Renal cortical epithelial cell (primary cell): ENCODE results near the gene UNC119. TPM values are rescaled to one million over a fixed set of nuclear protein-coding genes. Genes with fewer than 3 reads are reported as not detected.

ENCODE experiments used
- DNase-seq: peaks from one replicate; pipeline ENCODE4 v3.0.0-alpha.2; 2011; ENCODE audit warnings: low read depth
- total RNA-seq: library from RNA; depleted of rRNA; stranded (reverse); fragments of >200 nt; gene quantifications from 2 replicates; pipeline ENCODE4 v1.2.3, GENCODE V29; 2014

Gene UNC119
- total RNA-seq, 1 donor from 2014 or later: 29.3 TPM

- no peak for DNase-seq
These were observed 20.6 kb upstream of the UNC119 start for GRCh38 chr17:28573040-28573380.

GRCh38 chr17:28572259-28573039 lies 20.0 kb upstream of the UNC119 start:
- DNase-seq: no peak

- DNase-seq: peak; percentile 84
These were observed 19.1 kb upstream of the UNC119 start, which contains the start of gene PIGS for GRCh38 chr17:28571361-28572122. Gene PIGS (minus strand): TSS chr17:28571524. CDS start chr17:28571496, 28 bp downstream.

- DNase-seq: no peak
These were observed 18.4 kb upstream of the UNC119 start for GRCh38 chr17:28570716-28571360.

GRCh38 chr17:28569446-28569845 lies 17.0 kb upstream of the UNC119 start:
- DNase-seq: no peak

GRCh38 chr17:28567604-28568003 lies 15.2 kb upstream of the UNC119 start:
- no peak for DNase-seq

- DNase-seq: peak; percentile 93
These were observed 11.1 kb upstream of the UNC119 start for GRCh38 chr17:28563475-28563874.

GRCh38 chr17:28555022-28555421 lies 2.6 kb upstream of the UNC119 start:
- DNase-seq: no peak

GRCh38 chr17:28554565-28554964 lies 2.1 kb upstream of the UNC119 start:
- no peak for DNase-seq

- DNase-seq: no peak
These were observed 629 bp upstream of the UNC119 start for GRCh38 chr17:28553000-28553505.

- DNase-seq: no peak
These were observed 826 bp downstream of the UNC119 start for GRCh38 chr17:28551421-28552175.

GRCh38 chr17:28550858-28551257 lies 1.6 kb downstream of the UNC119 start:
- no peak for DNase-seq

- DNase-seq: no peak
These were observed 2.9 kb downstream of the UNC119 start for GRCh38 chr17:28549236-28550132.

- DNase-seq: no peak
These were observed 3.9 kb downstream of the UNC119 start for GRCh38 chr17:28548417-28549130.

- DNase-seq: peak; percentile 52
These were observed 4.6 kb downstream of the UNC119 start for GRCh38 chr17:28547623-28548416.

GRCh38 chr17:28547096-28547622 lies 5.3 kb downstream of the UNC119 start:
- DNase-seq: no peak

GRCh38 chr17:28545787-28546415 lies 6.5 kb downstream of the UNC119 start:
- no peak for DNase-seq

GRCh38 chr17:28545141-28545503 lies 7.3 kb downstream of the UNC119 start:
- no peak for DNase-seq
